Suprapubic skin (tissue), 4 donors: ENCODE measurements around the gene ORAI2. TPM values are rescaled to one million over a fixed set of nuclear protein-coding genes. Genes with fewer than 3 reads are reported as not detected.
"Not testable (repeated sequence)": the region's sequence is repeated elsewhere in the genome, so short reads cannot be mapped to it uniquely, and the experiment has no call there.

ENCODE experiments used
- DNase-seq, 2 donors: peaks; one replicate each; pipeline ENCODE4 v3.0.0-alpha.2; 2019; ENCODE audit warnings: low spot score in 2 of 2
- H3K27ac ChIP-seq: fragments of 200-600 bp; sonication (generic); one replicate; pipeline ENCODE4 v1.5.1; 2019
- H3K27me3 ChIP-seq: fragments of 200-600 bp; sonication (generic); one replicate; pipeline ENCODE4 v1.5.1; 2019
- H3K36me3 ChIP-seq: fragments of 200-600 bp; sonication (generic); one replicate; pipeline ENCODE4 v1.5.1; 2019
- H3K4me1 ChIP-seq: fragments of 200-600 bp; sonication (generic); one replicate; pipeline ENCODE4 v1.5.1; 2019
- H3K4me3 ChIP-seq: fragments of 200-600 bp; sonication (generic); one replicate; pipeline ENCODE4 v1.5.1; 2019; ENCODE audit warnings: mild to moderate bottlenecking
- H3K9me3 ChIP-seq: fragments of 200-600 bp; sonication (generic); one replicate; pipeline ENCODE4 v1.5.1; 2019
- EP300 ChIP-seq: sonication (generic); formaldehyde crosslinking; IDR thresholded peaks from one replicate; pipeline ENCODE4 v1.6.1; 2017; ENCODE audit warnings: antibody characterized with exemption
- POLR2A ChIP-seq, 2 donors: fragments of 450-650 bp; IDR thresholded peaks; one replicate each; pipeline ENCODE4 v1.6.1; 2017; ENCODE audit warnings: antibody characterized with exemption in 2 of 2, mild to moderate bottlenecking in 2 of 2, moderate library complexity in 2 of 2
- POLR2AphosphoS5 ChIP-seq, 3 donors: sonication (generic); formaldehyde crosslinking; IDR thresholded peaks; one replicate each; pipeline ENCODE4 v1.6.1; 2017; ENCODE audit warnings: antibody characterized with exemption in 3 of 3
- WGBS: methylation state at CpG from one replicate; pipeline ENCODE4 v1.1.5; 2018; 5-methylcytosine and 5-hydroxymethylcytosine counted together
- total RNA-seq, 4 donors: library from RNA; depleted of rRNA; stranded (reverse); fragments of >200 nt; gene quantifications; one replicate each; pipeline ENCODE4 v1.1.0, GENCODE V29; 2016
- TF ChIP-seq, protein P1 (sequence below), 2 donors: fragments of 200-600 bp in 1 of 2; fragments of 450-650 bp in 1 of 2; sonication (generic) in 1 of 2; IDR thresholded peaks; one replicate each; pipeline ENCODE4 v1.5.1; 2016 to 2019; ENCODE audit warnings: antibody characterized with exemption in 2 of 2, mild to moderate bottlenecking in 1 of 2, moderate library complexity in 1 of 2

ORAI2 gene
- total RNA-seq, 4 donors from 2014 or later: 4.3 to 7.0 (median 5.0) TPM

DNA sequence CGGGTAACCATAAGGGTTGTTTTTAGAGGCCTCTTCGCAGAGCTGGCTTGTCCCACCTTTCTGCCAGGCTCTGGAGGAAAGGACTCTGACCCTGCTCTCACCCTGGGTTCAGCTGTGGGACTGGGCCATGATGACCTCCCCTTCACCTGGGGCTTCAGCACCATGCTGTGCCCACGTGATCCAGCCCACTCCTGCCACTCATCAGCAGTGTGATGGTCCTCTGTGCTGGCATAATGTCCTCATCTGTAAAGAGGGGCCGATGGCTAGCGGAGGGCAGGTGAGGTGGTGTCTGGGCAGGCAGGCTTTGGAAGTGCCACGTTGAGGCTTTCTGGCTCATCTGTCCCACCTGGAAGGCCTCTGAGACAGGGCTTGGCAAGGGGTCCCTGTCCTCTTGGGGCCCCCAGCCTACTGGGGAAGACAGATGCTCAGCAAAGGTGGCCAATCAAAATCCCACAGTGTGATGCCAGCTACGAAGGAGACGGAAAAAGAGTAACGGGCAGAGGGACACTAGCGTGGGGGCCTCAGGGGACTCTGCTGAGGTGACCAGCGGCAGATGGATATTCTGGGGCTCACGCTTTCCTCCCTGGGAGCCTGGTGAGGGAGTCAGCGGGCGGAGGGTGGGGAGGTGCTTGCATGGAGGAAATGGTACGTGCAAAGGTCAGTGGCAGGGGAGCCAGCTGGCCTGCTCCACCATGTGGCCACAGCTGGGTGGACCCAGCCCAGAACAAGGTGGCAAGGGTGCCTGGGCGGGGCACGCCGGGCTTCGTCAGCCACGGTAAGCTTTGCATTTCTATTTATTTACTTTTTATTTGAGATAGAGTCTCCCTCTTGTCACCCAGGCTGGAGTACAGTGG is 36.8 kb downstream of the ORAI2 start:
- WGBS: 78% methylated on average over 16 of the region's 20 CpGs
- no peak overlapping the region for H3K27ac ChIP-seq

DNA sequence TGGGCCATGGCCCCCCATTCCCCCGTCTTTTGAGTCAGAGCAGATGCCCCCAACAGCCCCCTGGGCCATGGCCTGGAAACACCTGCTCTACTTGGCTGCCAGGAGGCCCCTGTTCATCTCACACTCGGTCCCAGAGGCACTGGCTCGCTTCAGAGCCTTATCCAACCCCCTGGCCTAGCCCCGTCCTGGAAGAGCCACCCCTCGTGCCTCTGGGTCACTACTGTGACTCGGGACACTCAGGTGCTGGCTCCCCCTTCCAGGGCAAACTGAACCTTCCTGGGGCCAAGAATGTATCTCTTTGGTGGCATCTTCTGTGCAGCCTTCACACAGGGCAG is 38.4 kb downstream of the ORAI2 start:
- no peak overlapping the region for H3K27ac ChIP-seq
- H3K27me3 ChIP-seq: no peaks in the 10 kb centered on the region
- DNase-seq: peak in 1 of 2 donors; percentile 68
- H3K36me3 ChIP-seq: peaks cover 62% of the 10 kb centered on the region
- no peak overlapping the region for H3K4me3 ChIP-seq
- peaks cover 5% of the 10 kb centered on the region for H3K4me1 ChIP-seq
- TF ChIP-seq EP300 (no peak), POLR2AphosphoS5 (IDR thresholded peaks at IDR 0.05) (no peak), POLR2A (IDR thresholded peaks at IDR 0.05) (no peak)
- TF ChIP-seq, protein P1, sequence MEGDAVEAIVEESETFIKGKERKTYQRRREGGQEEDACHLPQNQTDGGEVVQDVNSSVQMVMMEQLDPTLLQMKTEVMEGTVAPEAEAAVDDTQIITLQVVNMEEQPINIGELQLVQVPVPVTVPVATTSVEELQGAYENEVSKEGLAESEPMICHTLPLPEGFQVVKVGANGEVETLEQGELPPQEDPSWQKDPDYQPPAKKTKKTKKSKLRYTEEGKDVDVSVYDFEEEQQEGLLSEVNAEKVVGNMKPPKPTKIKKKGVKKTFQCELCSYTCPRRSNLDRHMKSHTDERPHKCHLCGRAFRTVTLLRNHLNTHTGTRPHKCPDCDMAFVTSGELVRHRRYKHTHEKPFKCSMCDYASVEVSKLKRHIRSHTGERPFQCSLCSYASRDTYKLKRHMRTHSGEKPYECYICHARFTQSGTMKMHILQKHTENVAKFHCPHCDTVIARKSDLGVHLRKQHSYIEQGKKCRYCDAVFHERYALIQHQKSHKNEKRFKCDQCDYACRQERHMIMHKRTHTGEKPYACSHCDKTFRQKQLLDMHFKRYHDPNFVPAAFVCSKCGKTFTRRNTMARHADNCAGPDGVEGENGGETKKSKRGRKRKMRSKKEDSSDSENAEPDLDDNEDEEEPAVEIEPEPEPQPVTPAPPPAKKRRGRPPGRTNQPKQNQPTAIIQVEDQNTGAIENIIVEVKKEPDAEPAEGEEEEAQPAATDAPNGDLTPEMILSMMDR (IDR thresholded peaks at IDR 0.05): no peak
- 86% methylated on average over 5 of the region's 6 CpGs for WGBS
- H3K9me3 ChIP-seq: no peaks in the 10 kb centered on the region

More for the DNA sequence above, 36.8 kb downstream of the ORAI2 start:
- Histone ChIP-seq H3K27me3 (no peaks in the 10 kb centered on the region), H3K4me3 (no peak overlapping the region), H3K9me3 (no peaks in the 10 kb centered on the region), H3K4me1 (peaks cover 21% of the 10 kb centered on the region), H3K36me3 (peaks cover 58% of the 10 kb centered on the region)
- TF ChIP-seq POLR2AphosphoS5 (IDR thresholded peaks at IDR 0.05) (no peak), EP300 (no peak), POLR2A (IDR thresholded peaks at IDR 0.05) (no peak)
- TF ChIP-seq, protein P1 (IDR thresholded peaks at IDR 0.05): no peak
- peak in 1 of 2 donors; percentile 76 for DNase-seq

DNA sequence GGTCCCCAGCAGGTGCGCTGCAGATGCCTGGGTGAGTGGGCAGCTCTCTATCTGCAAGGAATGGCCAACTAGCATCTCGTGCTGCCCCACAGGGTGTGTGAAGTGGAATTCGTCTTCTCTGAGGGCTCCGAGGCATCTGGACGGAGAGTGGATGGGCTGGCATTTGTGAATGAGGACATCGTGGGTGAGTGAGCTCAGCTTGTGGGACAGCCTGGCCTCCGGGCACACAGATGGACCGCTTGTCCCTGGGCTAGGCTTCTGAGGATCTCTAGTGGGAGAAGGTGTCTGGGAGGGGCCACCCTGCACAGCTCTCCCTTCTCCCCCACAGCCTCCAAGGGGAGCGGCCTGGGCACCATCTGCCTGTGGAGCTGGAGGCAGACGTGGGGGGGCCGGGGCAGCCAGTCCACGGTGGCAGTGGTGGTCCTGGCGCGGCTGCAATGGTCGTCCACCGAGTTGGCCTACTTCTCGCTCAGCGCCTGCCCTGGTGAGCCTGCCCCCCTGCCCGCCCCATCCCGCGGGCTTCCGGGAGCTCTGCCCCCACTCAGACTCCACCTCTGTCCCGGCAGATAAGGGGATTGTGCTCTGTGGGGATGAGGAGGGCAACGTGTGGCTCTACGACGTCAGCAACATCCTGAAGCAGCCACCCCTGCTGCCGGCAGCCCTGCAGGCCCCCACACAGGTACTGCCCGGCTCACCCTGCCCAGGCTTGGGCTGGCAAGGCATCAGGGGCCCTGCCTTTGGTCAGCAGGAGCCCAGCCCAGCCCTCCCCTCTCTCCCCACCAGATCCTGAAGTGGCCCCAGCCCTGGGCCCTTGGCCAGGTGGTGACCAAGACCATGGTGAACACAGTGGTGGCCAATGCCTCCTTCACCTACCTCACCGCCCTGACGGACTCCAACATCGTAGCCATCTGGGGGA is 39.0 kb downstream of the ORAI2 start:
- Histone ChIP-seq H3K4me1 (no peaks in the 10 kb centered on the region), H3K27me3 (no peaks in the 10 kb centered on the region), H3K36me3 (peaks cover 62% of the 10 kb centered on the region), H3K4me3 (no peak overlapping the region), H3K9me3 (no peaks in the 10 kb centered on the region), H3K27ac (no peak overlapping the region)
- DNase-seq: peak in 1 of 2 donors; percentile 64
- WGBS: 75% methylated on average over 15 of the region's 31 CpGs
- TF ChIP-seq EP300: no peak
- TF ChIP-seq POLR2A (IDR thresholded peaks at IDR 0.05): no peak
- TF ChIP-seq POLR2AphosphoS5 (IDR thresholded peaks at IDR 0.05): no peak
- TF ChIP-seq, protein P1 (IDR thresholded peaks at IDR 0.05): no peak

DNA sequence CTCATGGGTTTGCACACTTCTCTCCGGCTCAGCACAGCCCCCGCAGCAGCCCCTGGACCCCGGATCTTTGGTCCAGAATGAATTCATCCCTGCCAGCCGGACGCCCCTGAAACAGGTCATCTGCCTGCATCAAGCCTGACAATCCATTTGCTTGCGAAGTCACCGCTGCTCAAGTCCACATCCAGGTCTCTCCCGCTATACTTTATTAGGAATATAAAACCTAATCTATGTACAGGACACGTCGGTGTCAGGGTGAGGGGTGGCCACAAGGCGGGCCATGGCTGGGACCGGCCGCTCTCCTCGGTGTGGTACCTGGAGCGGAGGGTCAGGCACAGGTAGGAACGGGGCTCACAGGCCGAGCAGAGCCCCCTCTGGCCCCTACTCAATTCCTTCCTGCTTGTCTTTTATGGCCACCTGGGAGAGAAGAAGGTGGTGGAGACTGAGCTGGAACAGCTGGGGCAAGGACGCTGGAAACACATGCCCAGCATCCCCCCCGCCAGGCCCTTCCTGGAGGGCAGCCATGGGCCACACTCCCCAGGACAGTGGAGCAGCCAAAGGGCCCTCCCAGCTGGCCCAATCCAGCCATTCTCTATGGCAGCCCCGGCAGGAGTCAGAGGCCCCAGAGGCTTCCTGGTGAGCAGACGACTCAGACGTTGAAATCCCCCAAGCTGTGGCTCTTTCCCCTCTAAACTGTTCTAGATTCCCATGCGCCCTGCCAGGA is 40.1 kb downstream of the ORAI2 start:
- Histone ChIP-seq H3K27me3 (no peaks in the 10 kb centered on the region), H3K4me1 (no peaks in the 10 kb centered on the region), H3K36me3 (peaks cover 60% of the 10 kb centered on the region), H3K4me3 (no peak overlapping the region), H3K9me3 (no peaks in the 10 kb centered on the region), H3K27ac (no peak overlapping the region)
- TF ChIP-seq EP300 (no peak), POLR2AphosphoS5 (IDR thresholded peaks at IDR 0.05) (no peak), POLR2A (IDR thresholded peaks at IDR 0.05) (no peak)
- TF ChIP-seq, protein P1 (IDR thresholded peaks at IDR 0.05): no peak
- 86% methylated on average over 21 of the region's 23 CpGs for WGBS
- DNase-seq: peak; percentile 55 to 56

DNA sequence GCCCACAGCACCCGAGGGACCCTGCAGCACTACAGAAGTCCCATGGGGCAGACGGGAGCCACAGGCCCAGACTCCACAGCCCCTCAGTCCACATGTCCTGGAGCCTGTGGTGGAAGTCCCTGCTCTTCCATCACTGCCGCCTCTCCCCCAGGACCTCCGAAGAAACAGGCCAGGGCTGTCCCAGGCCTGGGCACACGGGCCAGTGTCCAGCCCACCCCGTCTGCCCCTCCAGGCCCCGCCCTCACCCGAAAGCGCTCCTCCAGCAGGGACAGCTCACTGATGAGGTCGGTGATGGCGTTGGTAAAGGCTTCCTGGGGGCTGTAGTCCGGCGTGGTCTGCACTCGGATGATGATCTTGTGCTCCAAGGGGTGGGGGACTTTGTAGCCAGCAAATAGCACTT is 40.7 kb downstream of the ORAI2 start:
- not testable (repeated sequence) for H3K27me3 ChIP-seq, H3K4me1 ChIP-seq, H3K9me3 ChIP-seq, H3K27ac ChIP-seq, H3K4me3 ChIP-seq
- WGBS: no CpG with 5 or more reads among the region's 14 CpGs
- DNase-seq: peak; percentile 33 to 50
- peaks cover 54% of the 10 kb centered on the region for H3K36me3 ChIP-seq

DNA sequence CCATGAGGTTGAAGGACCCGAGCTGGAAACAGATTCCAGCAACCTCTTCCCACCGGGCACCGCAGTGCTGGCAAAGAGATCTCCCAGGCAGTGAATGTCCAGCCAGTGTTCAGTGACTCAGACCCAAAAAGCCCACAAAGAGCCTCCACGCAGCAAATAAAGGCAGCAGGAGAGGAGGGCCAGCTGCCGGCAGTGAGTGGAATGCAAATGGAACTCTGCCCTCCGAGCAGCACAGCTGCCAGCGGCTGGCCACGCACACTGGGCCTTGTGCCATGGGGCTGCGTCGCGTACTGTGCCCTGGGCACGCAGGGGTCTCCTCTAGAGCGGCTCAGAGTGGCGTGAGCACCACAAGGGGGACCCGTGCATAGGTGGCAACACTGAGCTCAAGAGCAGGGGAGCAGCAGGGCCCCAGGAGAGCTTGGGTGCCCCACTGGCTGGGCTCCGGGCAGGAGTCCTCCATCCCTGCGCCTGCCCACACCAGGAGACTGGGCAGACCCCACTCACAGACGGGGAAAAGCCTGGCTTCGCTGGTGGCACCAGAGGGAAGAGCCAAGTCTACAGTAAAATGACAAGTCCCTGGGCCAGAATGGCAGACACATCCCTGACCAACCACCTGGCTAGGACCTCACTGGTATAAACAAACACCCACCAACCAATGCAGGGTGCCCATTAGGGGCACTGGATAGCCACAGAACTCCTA is 41.5 kb downstream of the ORAI2 start:
- peaks cover 46% of the 10 kb centered on the region for H3K36me3 ChIP-seq
- H3K27ac ChIP-seq, H3K27me3 ChIP-seq, H3K4me1 ChIP-seq, H3K4me3 ChIP-seq, H3K9me3 ChIP-seq: not testable (repeated sequence)
- no CpG with 5 or more reads among the region's 19 CpGs for WGBS
- peak; percentile 17 to 24 for DNase-seq
